ENCODE measurements around the gene PDE4D. TPM values are rescaled to one million over a fixed set of nuclear protein-coding genes. Genes with fewer than 3 reads are reported as not detected.

PDE4D gene
- total RNA-seq, 1 experiment from 2014 or later: 2.4 TPM

GRCh38 chr5:59587489-59588337, 305.8 kb downstream of the PDE4D start:
- no TSS peak for BruUV-seq (replicated peaks)
- Histone ChIP-seq H3K27me3 (ENCODE audit: control insufficient read depth, insufficient read depth, low read length) (no peaks in the 10 kb centered on the region), H3K4me1 (ENCODE audit: control insufficient read depth, insufficient read depth, low read length) (no peaks in the 10 kb centered on the region), H3K36me3 (ENCODE audit: control insufficient read depth, insufficient read depth, low read length) (no peaks in the 10 kb centered on the region), H3K4me3 (ENCODE audit: low read depth in 2 of 2, low read length in 2 of 2) (peak overlapping the region; percentile 3 to 37; a peak in 3 of 4 replicates), H3K9me3 (ENCODE audit: control insufficient read depth, insufficient read depth, low read depth, low read length) (no peaks in the 10 kb centered on the region), H3K27ac (ENCODE audit: low read length) (no peak overlapping the region)
- POLR2A ChIA-PET: no interaction called here
- CTCF ChIA-PET: interaction anchor here (0.7 kb wide), 1 partner anchor 274 kb away, joined by 7 read pairs; no protein-coding TSS in a partner anchor
- intact Hi-C loops (cut with micrococcal nuclease; ENCODE audit: unreplicated experiment) (no loop called here), in situ Hi-C loops (cut with HindIII; ENCODE audit: low pct_unique_long_range_greater_than_20kb, low sequenced_read_pairs) (no loop called here)
- no peak for TF ChIP-seq CTCF (IDR thresholded peaks at IDR 0.05)
- TF ChIP-seq TCF7L2 (IDR thresholded peaks at IDR 0.05; ENCODE audit: low read depth, low read length): no peak
- TF ChIP-seq REST (IDR thresholded peaks at IDR 0.05; ENCODE audit: insufficient read depth in 1 of 2, low read depth in 2 of 2, low read length in 1 of 2): no peak
- TF ChIP-seq SIN3A (IDR thresholded peaks at IDR 0.05; ENCODE audit: borderline replicate concordance, insufficient read depth, low read depth, low read length): no peak
- TF ChIP-seq POLR2AphosphoS5 (IDR thresholded peaks at IDR 0.05; ENCODE audit: low read depth, low read length): no peak
- ATAC-seq: peak; percentile 73
- no peak for DNase-seq (ENCODE audit: low read depth, low spot score)

GRCh38 chr5:59586841-59587240, 306.7 kb downstream of the PDE4D start:
- no peak for ATAC-seq
- ChIA-PET CTCF (no interaction called here), POLR2A (no interaction called here)
- no peaks in the 10 kb centered on the region for H3K9me3 ChIP-seq (ENCODE audit: control insufficient read depth, insufficient read depth, low read depth, low read length)
- in situ Hi-C loops (cut with HindIII; ENCODE audit: low pct_unique_long_range_greater_than_20kb, low sequenced_read_pairs) (no loop called here), intact Hi-C loops (cut with micrococcal nuclease; ENCODE audit: unreplicated experiment) (no loop called here)
- H3K4me3 ChIP-seq (ENCODE audit: low read depth in 2 of 2, low read length in 2 of 2): no peak overlapping the region; a peak in 1 of 4 replicates
- no peak overlapping the region for H3K27ac ChIP-seq (ENCODE audit: low read length)
- no TSS peak for BruUV-seq (replicated peaks)
- TF ChIP-seq SIN3A (IDR thresholded peaks at IDR 0.05; ENCODE audit: borderline replicate concordance, insufficient read depth, low read depth, low read length) (no peak), REST (IDR thresholded peaks at IDR 0.05; ENCODE audit: insufficient read depth in 1 of 2, low read depth in 2 of 2, low read length in 1 of 2) (no peak), TCF7L2 (IDR thresholded peaks at IDR 0.05; ENCODE audit: low read depth, low read length) (no peak), POLR2AphosphoS5 (IDR thresholded peaks at IDR 0.05; ENCODE audit: low read depth, low read length) (no peak), CTCF (IDR thresholded peaks at IDR 0.05) (no peak)
- no peaks in the 10 kb centered on the region for H3K4me1 ChIP-seq (ENCODE audit: control insufficient read depth, insufficient read depth, low read length)
- DNase-seq (ENCODE audit: low read depth, low spot score): no peak
- no peaks in the 10 kb centered on the region for H3K27me3 ChIP-seq (ENCODE audit: control insufficient read depth, insufficient read depth, low read length)
- no peaks in the 10 kb centered on the region for H3K36me3 ChIP-seq (ENCODE audit: control insufficient read depth, insufficient read depth, low read length)
